GM18868 (cell line): Measurements from ENCODE around the gene ISL1.

Source experiments
- ATAC-seq: cut with Tn5 transposase; IDR thresholded peaks from one replicate; pipeline ENCODE4 v1.9.1; 2021; ENCODE audit warnings: mild to moderate bottlenecking, moderate library complexity; ENCODE audit not compliant: unreplicated experiment

ISL1 gene

DNA sequence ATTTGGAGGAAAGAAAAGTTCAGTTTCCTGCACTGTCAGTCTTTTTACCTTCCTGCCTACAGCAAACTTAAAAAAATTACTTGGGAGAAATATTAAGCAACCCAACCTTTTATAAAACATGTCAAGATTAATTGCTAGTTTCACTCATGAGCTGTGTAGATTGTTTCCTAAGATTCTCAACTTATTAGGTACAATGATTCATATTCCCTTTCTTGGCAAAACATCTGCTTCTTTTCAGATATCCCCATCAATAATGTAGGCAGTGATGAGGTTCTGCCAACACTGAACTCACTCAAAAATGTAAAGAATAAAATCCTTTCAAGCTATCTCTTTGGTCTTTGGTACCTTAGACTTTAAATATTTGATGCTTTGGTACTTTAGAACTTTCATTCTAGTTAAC, 56.0 kb downstream of the ISL1 start:
- ATAC-seq = no peak
